ENCODE data around the gene TLCD3B.

The TLCD3B gene

GRCh38 chr16:30003670-30004423, 27.2 kb downstream of the TLCD3B start:
- no peak for FAIRE-seq

- FAIRE-seq = no peak
These were observed 28.3 kb downstream of the TLCD3B start for GRCh38 chr16:30002614-30003346.

DNA sequence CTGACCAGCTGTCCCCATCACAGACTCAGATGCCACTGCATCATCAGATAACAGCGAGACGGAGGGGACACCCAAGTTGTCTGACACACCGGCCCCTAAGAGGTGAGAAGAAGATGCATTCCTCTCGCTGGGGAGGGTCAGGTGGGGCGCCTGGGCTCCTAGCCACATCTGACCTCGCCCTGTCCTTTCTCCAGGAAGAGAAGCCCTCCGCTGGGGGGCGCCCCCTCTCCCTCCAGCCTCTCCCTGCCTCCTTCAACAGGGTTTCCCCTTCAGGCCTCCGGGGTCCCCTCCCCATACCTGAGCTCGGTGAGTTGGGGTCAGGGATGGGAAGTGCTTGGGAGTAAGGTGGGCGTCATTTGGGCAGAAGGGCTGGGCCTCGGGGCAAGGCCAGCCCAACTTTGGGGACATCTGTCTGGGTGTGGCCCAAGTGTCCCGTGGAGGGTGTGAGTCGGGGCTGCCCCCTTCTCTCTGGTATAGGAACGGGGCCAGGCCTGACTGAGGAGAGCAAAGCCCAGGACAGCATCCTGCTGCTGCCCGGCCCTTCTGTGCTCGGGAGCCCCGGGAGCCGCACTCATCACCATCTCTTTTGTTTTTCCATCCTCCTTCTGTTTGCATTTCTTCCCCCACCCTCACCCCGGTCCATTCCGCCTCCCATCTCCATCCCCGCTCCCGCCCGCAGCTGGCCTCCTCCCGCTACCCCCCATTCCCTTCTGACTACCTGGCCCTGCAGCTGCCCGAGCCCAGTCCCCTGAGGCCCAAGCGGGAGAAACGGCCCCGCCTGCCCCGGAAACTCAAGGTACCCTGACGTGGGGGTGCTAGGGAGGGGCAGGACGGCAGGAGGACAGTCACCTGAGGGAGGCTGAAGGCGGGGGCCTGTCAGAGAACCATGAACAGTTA, 30.1 kb downstream of the TLCD3B start:
- FAIRE-seq = no peak

DNA sequence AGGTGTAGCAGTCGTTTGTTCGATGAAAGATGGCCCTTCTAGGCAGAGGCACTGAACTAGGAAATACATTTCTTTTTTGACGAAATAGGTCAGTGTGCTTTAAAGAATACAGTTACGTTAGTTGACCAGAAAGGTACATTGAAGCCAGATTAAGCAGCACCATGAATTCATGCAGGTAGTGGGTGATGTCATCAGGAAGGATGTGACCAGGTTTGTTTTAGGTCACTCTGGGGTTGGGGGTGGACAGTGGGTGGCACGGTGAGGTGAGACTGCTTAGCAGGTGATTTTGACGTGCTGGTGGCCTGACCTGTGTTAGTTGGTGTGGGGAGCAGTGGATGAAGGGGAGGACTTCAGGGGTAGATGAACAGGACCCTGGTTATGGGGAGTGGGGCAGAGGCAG, 31.5 kb downstream of the TLCD3B start:
- no peak for FAIRE-seq

DNA sequence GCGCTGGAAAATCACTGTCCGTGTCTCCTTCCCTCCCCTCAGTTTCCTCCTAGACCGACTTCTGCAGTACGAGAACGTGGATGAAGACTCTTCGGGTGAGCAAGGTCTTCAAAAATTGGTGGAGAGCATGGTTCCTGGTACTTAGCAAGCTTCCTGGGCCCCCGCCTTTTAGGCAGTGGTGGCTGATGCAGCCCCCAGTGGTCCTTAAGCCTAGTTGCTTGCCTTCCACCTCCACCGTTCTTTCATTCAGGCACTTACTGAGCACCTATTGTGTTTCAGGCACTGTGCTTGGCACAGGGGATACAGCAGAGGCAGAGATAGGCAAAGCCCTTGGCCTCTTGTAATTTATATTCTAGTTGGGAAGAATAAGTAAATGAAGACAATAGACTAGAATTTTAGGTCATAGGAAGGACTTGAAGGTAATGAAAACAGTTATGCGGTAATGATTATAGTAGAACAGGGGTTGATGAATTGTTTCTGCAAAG, 34.3 kb downstream of the TLCD3B start:
- no peak for FAIRE-seq

GRCh38 chr16:29995911-29996765, 34.9 kb downstream of the TLCD3B start, which contains the start of gene INO80E:
TSS of gene INO80E (plus strand) at chr16:29996241. CDS start at chr16:29996311, 70 bp downstream.
- no peak for FAIRE-seq

DNA sequence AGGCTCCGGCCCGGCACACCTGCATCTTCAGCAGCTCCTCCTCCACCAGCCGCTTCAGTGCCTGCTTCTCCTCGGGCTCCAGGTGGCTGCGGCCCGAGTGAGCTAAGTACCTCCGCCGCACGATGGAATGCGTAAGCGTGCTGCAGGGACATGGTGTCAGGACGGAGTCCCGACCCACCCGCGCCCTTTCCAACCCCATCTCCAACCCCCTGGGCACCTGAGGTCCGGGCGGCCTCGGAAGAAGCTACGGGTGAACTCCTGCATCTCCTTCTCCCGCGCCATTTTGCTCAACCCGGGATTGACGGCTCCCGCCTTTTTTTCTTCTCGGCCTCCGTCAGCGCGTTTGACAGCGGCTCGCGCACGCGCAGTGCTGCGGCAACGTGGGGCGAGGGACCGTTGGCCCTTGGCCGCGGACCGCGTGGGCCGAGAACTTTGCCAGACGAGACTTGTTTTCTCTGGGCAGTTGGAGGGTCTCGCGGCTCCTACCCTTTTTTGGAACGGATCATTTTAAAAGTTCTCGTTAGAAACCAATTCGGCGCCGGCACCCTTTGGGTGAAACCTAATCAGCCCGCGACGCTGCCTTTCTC, 35.7 kb downstream of the TLCD3B start, which contains the start of gene HIRIP3:
Gene HIRIP3 (minus strand): TSS at position 294 of the 587 bp plus-strand sequence. CDS start 12 bp downstream, at position 282.
- no peak for FAIRE-seq

- FAIRE-seq = no peak
These were observed 36.3 kb downstream of the TLCD3B start for GRCh38 chr16:29994600-29995323.

DNA sequence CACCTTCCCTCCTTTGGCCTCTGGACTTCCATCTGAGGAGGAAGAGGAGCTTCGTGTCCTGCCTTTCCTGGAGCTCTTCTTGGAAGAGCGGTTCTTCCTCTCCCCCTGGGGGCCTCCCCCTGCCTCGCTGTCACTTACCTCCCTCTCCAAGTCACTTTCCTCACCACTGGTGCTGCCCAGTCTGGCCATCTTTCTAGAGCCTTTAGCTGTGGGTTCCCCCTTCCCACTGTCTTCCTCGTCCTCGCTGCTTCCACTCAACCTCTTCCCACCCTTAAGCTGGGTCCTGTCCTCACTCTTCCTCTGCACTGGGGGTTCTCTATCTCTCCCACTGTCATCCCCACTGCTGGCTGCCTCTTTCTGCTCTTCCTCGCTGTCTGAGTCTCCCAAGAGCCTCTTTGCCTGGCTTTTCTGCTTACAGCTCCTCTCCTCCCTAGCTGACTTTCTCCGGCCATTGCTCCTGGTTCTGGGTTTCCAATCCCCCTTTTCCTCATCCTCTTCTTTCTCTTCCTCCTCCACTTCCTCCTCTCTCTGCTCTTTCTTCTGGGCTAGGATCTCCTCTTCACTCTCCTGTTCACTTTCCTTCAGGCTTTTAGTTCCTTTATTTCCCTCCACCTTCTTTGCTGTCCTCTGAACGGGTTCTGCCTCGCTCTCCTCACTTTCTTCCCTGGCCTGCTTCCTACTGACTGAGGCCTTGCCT, 37.0 kb downstream of the TLCD3B start:
- FAIRE-seq = no peak

DNA sequence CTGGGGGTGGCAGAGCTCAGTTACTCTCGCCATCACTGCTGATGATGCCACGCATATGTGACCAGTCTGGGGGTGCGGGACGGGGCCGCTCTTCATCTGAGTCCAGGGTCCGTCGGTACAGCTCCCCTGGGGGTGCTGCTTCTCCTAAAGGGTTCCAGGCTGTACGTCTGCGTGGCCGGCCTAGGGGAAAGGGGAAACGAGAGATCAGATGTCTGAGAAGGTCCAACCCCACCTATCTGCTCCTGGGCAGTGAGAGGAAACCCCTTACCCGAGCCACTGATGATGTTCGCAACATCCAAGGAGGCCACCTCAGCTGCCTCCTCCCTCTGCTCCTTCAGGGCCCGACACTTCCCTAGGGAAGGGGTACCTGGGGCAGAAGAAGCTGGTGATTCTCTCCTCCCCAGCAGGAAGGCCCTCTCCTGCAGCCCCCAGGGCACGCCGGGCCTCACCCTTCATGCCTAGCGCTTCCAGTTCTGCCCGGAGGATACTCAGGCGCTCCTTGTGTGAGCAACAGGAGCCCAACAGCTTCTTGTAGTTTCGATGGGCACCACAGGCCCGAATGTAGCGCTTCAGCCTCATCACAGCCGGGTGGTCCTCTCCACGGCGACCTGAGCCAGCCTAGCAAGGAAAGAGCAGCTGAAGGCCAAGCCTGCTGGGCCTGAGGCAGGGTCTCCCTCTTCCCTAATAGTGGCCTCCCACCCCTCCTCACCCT, 37.7 kb downstream of the TLCD3B start:
- FAIRE-seq = no peak

DNA sequence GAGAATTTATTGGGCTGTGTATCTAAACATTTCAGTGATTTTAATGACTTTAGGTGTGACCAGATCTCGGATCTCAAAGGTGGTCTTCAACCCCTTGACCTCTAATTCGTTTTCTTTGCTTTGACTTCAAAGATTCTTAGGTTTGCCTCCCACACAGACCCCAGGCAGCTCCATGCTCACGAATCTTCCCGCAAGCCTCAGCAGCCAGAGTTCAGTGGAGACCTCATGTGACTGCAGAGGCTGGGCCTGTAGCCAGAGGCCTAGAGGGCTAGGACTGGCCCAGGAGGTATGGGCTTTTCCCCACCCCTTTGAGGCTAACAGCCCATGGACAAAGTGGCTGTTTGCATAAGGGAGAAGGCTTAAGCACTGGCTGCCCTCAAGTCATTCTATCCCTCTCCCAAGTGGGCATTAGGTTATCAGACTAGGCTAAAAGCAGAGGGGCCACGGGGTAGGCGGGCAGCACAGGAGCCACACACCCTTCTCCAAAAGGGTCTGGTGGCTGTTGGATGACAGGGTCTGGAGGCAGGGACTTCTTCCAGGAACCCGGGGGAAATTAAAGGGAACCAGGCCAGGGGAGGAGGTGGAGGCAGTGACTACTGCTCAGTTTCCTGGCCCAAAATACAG, 38.6 kb downstream of the TLCD3B start:
- no peak for FAIRE-seq

DNA sequence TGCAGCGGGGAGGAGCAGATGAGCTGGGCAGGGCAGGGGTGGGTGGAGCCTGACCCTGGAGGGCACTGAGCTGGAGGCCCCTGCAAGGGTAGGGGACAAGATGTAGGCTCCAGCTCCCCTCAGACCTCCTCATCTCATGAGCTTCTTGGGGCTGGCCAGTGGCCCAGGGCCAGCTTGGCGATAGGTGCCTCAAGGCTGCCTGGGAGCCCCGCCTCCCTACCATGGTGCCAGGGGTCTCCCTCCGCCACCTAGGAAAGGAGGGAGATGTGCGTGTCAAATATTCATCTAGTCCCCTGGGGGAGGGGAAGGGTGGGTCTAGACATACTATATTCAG, 39.5 kb downstream of the TLCD3B start:
- FAIRE-seq = no peak

GRCh38 chr16:29990883-29991570, 40.0 kb downstream of the TLCD3B start:
- FAIRE-seq = no peak

DNA sequence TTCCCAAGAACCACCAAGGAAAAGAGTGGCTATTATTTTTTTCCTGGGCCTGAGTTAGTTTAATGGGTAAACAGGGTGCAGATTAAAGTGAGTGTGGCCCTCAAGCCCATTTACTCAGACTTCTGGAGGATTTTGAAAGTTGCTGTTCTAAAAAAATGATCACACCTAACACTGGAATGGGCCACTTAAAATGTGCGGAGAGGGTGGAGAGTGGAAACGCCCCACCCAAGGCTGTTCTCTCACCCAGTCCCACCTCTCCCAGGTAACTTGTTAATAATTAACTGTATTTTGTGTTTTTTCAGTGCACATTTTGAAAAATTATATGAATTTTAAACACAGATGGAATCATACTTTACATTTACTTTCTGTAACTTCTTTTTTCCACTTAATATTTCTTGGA, 41.0 kb downstream of the TLCD3B start:
- FAIRE-seq = no peak

DNA sequence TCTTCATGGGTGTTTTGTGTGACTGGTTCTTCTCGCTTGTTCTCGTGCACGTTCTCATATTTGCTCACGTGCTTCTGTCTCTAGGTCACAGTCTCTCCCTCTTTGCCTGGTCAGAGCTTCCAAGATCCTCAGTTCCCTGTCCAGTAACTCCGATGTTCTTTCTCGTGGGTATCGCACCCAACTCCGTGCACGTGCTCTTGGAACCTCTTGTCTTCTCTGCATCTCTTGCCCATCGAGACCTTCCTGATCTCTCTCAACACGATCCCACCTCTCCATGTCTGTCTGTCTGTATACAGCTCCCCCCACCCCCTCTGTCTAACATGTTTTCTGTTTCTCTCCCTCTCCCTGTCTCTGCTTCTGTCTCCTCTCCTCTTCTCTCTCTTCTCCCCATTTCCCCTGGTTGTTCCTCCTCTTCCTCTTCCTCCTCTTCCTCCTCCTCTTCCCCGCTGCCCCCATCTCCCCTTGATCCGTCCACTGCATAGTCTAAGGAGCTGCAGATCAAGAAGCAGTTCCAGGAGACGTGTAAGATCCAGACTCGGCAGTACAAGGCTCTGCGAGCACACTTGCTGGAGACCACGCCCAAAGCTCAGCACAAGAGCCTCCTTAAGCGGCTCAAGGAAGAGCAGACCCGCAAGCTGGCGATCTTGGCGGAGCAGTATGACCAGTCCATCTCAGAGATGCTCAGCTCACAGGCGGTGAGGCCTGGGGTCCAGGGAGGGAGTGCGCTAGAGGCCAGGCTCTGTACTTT, 41.8 kb downstream of the TLCD3B start:
- FAIRE-seq = no peak

DNA sequence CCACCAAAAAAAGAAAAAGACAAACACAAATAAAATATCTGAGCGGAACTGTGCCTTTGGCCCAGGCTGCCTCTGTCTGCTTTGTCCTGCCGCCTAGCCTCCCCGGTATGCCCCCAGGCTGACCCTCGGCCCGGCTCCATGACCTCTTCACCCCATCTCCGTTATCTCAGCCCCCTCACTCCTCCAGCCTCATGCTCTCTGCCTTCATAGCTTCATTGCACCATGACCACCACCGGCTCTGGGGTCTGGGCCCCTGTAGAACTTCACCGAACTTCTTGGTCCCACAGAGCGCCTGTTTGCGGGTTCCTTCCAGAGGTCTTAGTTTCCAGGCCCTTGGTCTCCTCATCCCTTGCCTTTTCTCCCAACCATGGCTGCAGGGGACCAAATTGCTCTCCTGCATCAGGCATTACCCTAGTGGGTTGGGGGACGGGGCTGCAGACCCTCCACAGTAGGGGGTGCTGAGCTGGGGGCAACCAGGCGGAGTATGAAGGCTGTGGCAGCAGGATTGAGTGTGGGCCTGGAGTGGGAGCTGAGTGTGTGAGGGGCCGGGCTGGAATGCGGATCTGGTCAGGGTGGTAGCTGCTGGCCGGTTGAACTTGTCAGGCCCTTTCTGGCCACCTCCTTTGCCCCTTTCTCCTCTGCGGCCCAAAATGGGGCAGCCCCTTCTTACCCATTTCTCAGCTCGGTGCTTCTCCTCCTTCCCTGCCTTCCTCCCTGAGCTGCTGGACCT, 42.6 kb downstream of the TLCD3B start:
- no peak for FAIRE-seq
